ENCODE measurements around the gene FBXO41.

The FBXO41 gene

GRCh38 chr2:73272270-73272669, 12.0 kb downstream of the FBXO41 start:
- no peak overlapping the region for H3K4me3 ChIP-seq (ENCODE audit: low read depth in 1 of 2, low read length in 1 of 2)
- peaks cover 45% of the 10 kb centered on the region for H3K27me3 ChIP-seq
- H3K4me1 ChIP-seq (ENCODE audit: control insufficient read depth in 1 of 2, insufficient read depth in 1 of 2, low read depth in 1 of 2, low read length in 1 of 2) = no peaks in the 10 kb centered on the region
- no peaks in the 10 kb centered on the region for H3K36me3 ChIP-seq
- TF ChIP-seq, protein P1, sequence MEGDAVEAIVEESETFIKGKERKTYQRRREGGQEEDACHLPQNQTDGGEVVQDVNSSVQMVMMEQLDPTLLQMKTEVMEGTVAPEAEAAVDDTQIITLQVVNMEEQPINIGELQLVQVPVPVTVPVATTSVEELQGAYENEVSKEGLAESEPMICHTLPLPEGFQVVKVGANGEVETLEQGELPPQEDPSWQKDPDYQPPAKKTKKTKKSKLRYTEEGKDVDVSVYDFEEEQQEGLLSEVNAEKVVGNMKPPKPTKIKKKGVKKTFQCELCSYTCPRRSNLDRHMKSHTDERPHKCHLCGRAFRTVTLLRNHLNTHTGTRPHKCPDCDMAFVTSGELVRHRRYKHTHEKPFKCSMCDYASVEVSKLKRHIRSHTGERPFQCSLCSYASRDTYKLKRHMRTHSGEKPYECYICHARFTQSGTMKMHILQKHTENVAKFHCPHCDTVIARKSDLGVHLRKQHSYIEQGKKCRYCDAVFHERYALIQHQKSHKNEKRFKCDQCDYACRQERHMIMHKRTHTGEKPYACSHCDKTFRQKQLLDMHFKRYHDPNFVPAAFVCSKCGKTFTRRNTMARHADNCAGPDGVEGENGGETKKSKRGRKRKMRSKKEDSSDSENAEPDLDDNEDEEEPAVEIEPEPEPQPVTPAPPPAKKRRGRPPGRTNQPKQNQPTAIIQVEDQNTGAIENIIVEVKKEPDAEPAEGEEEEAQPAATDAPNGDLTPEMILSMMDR (IDR thresholded peaks at IDR 0.05) = no peak
- no peak overlapping the region for H3K27ac ChIP-seq
- H3K9me3 ChIP-seq = no peaks in the 10 kb centered on the region

GRCh38 chr2:73269686-73270465, 14.4 kb downstream of the FBXO41 start:
- Histone ChIP-seq H3K4me3 (ENCODE audit: low read depth in 1 of 2, low read length in 1 of 2) (no peak overlapping the region), H3K9me3 (no peaks in the 10 kb centered on the region), H3K4me1 (ENCODE audit: control insufficient read depth in 1 of 2, insufficient read depth in 1 of 2, low read depth in 1 of 2, low read length in 1 of 2) (no peaks in the 10 kb centered on the region), H3K36me3 (no peaks in the 10 kb centered on the region), H3K27me3 (peaks cover 45% of the 10 kb centered on the region), H3K27ac (no peak overlapping the region)
- TF ChIP-seq, protein P1 (IDR thresholded peaks at IDR 0.05) = no peak

GRCh38 chr2:73268830-73269685, 15.2 kb downstream of the FBXO41 start:
- Histone ChIP-seq H3K4me3 (ENCODE audit: low read depth in 1 of 2, low read length in 1 of 2) (no peak overlapping the region), H3K9me3 (no peaks in the 10 kb centered on the region), H3K27me3 (peaks cover 45% of the 10 kb centered on the region), H3K27ac (no peak overlapping the region), H3K36me3 (no peaks in the 10 kb centered on the region), H3K4me1 (ENCODE audit: control insufficient read depth in 1 of 2, insufficient read depth in 1 of 2, low read depth in 1 of 2, low read length in 1 of 2) (no peaks in the 10 kb centered on the region)
- TF ChIP-seq, protein P1 (IDR thresholded peaks at IDR 0.05) = no peak

DNA sequence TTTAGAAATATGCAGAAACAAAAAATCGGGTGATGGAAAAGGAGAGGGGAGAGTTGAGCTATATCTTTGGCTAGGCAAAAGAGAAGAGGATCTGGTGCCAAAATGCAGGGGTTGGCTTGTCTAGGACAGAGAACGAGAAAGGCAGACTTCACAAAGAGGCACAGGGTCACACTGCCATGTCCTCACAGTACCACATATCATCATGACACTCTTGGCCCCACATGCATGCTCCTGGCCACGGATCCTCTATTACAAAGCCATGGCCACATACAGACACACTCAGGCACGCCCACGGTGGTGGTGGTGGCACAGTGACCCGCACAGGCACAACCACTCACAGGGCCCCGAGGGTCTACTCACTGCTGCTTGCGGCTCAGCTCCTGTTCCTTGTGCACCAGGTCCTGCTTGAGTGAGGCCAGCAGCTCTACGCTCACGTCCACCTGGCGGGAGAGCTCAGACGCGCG, 15.9 kb downstream of the FBXO41 start:
- TF ChIP-seq, protein P1 (IDR thresholded peaks at IDR 0.05) = no peak
- H3K4me3 ChIP-seq (ENCODE audit: low read depth in 1 of 2, low read length in 1 of 2) = no peak overlapping the region
- H3K27me3 ChIP-seq = peaks cover 45% of the 10 kb centered on the region
- no peaks in the 10 kb centered on the region for H3K36me3 ChIP-seq
- H3K4me1 ChIP-seq (ENCODE audit: control insufficient read depth in 1 of 2, insufficient read depth in 1 of 2, low read depth in 1 of 2, low read length in 1 of 2) = no peaks in the 10 kb centered on the region
- H3K9me3 ChIP-seq = no peaks in the 10 kb centered on the region
- H3K27ac ChIP-seq = no peak overlapping the region

DNA sequence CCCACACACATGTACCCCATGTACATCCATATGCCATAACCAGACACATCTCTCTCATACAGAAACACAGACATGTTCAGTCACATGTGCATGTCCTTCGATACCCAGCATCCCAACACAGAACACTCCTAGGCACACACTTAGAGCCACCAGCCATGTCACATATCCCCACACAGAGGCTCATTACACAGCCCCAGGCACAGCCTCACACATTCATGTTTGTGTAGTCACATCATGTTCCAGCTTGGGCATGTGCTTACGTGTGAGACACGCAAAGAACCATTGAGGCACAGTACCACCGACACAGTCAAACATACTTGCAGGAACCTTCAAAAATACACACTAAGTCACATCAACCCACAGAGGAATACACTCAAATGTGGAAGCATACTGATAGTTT, 17.3 kb downstream of the FBXO41 start:
- no peak overlapping the region for H3K27ac ChIP-seq
- no peaks in the 10 kb centered on the region for H3K4me1 ChIP-seq (ENCODE audit: control insufficient read depth in 1 of 2, insufficient read depth in 1 of 2, low read depth in 1 of 2, low read length in 1 of 2)
- TF ChIP-seq, protein P1 (IDR thresholded peaks at IDR 0.05) = no peak
- no peak overlapping the region for H3K4me3 ChIP-seq (ENCODE audit: low read depth in 1 of 2, low read length in 1 of 2)
- H3K27me3 ChIP-seq = peaks cover 45% of the 10 kb centered on the region
- H3K36me3 ChIP-seq = no peaks in the 10 kb centered on the region
- H3K9me3 ChIP-seq = no peaks in the 10 kb centered on the region
